ENCODE measurements around the gene SUV39H2.
"Not testable (repeated sequence)": the region's sequence is repeated elsewhere in the genome, so short reads cannot be mapped to it uniquely, and the experiment has no call there.

The SUV39H2 gene

GRCh38 chr10:14942147-14942949 is 63.7 kb downstream of the SUV39H2 start:
- DNase-seq: not testable (repeated sequence)

- DNase-seq: not testable (repeated sequence)
These were observed 64.3 kb downstream of the SUV39H2 start for GRCh38 chr10:14942950-14943338.

GRCh38 chr10:14945108-14945507 is 66.4 kb downstream of the SUV39H2 start:
- DNase-seq: no peak

GRCh38 chr10:14947268-14947667 is 68.6 kb downstream of the SUV39H2 start:
- no peak for DNase-seq

GRCh38 chr10:14949291-14949690 is 70.6 kb downstream of the SUV39H2 start:
- no peak for DNase-seq

- no peak for DNase-seq
These were observed 74.3 kb downstream of the SUV39H2 start for GRCh38 chr10:14952851-14953423.

GRCh38 chr10:14953424-14954000 is 74.8 kb downstream of the SUV39H2 start:
- DNase-seq: no peak

All from activated T-cell treated with anti-CD3 and anti-CD28 coated beads, Interleukin-2, amount 50 U/mL, for 48 hours (primary cell).